ENCODE results near the gene E2F4.

Gene E2F4

DNA sequence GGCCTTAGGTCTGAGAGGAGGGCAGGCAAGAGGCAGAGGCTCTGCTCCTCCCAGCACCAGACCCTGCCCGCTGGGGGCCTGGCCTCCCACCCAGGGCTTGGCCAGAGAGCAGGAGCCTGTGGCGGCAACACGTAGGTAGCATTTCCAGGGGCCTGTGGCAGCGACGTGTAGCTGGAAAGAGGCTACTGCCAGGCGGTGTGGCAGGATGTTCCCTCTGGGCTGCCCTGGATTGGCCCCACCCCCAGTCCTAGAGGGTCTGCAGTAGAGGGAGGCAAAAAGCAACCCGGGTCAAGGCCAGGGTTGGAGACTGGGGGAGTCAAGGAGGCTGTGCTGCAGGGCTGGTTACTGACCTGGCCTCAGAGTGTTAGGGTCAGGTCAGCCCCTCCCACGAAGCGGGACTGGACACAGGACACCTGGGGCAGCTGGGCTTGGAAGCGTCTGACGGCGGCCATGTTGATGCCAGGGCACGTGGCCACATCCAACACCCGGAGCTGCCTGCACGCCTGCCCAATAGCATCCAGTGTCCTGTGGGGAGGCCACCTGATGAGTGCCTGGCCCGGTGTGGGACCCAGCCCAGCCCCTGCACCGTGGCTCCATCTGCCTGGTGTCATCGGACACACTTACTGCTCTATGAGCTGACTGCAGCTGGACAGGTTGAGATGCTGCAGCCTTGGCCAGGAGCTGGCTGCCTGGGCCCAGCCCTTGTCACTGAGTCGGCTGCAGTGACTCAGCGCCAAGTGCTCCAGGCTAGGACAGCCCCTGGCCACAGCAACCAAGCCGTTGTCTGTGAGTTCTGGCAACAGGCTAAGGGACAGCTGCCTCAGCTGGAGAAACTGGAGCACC, 15.5 kb downstream of the E2F4 start:
- Histone ChIP-seq H3K27ac (no peak overlapping the region), H3K36me3 (peaks cover 64% of the 10 kb centered on the region), H3K27me3 (no peaks in the 10 kb centered on the region), H3K4me1 (ENCODE audit: control insufficient read depth in 1 of 2, insufficient read depth in 1 of 2, low read depth in 1 of 2, low read length in 1 of 2) (no peaks in the 10 kb centered on the region), H3K4me3 (ENCODE audit: low read depth in 1 of 2, low read length in 1 of 2) (no peak overlapping the region), H3K9me3 (no peaks in the 10 kb centered on the region)
- TF ChIP-seq, protein P1, sequence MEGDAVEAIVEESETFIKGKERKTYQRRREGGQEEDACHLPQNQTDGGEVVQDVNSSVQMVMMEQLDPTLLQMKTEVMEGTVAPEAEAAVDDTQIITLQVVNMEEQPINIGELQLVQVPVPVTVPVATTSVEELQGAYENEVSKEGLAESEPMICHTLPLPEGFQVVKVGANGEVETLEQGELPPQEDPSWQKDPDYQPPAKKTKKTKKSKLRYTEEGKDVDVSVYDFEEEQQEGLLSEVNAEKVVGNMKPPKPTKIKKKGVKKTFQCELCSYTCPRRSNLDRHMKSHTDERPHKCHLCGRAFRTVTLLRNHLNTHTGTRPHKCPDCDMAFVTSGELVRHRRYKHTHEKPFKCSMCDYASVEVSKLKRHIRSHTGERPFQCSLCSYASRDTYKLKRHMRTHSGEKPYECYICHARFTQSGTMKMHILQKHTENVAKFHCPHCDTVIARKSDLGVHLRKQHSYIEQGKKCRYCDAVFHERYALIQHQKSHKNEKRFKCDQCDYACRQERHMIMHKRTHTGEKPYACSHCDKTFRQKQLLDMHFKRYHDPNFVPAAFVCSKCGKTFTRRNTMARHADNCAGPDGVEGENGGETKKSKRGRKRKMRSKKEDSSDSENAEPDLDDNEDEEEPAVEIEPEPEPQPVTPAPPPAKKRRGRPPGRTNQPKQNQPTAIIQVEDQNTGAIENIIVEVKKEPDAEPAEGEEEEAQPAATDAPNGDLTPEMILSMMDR (IDR thresholded peaks at IDR 0.05) = no peak

DNA sequence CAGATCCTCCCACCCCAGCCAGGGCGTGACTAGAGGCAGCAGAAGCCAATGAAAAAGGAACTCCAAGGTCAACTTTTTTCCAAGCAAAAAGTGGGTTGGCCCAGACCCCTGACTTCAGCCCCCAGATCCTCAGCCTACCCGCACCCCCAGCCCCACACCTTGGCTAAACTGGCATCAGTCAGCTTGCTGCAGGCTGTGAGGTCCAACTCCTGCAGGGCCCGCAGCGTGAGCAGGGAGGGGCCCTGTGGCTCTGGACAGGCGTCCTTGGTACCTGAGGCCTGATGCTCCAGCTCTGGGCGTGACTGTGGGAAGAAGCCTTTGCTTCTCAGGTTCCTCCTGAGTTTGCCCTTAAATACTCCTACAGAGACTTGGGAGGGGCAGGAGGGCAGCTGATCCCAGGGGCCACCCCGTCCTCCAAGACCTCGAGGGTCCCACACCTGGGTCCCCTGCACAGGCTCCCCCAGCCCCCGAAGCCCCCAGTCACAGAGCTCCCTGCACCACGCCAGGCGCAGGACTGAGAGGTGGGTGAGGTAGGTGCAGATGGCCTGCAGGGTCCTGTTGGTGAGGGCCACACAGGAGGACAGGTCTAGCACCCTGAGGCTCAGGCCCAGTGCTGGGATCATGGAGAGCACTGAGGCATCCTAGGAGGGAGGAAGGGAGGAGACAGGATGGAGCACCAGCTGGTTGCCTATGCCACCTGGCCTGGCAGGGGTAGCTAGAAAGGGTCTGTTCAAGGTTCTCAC, 16.4 kb downstream of the E2F4 start:
- H3K4me1 ChIP-seq (ENCODE audit: control insufficient read depth in 1 of 2, insufficient read depth in 1 of 2, low read depth in 1 of 2, low read length in 1 of 2) = peaks cover 7 to 8% of the 10 kb centered on the region in 2 experiments
- no peak overlapping the region for H3K4me3 ChIP-seq (ENCODE audit: low read depth in 1 of 2, low read length in 1 of 2)
- H3K27ac ChIP-seq = no peak overlapping the region
- H3K36me3 ChIP-seq = peaks cover 55% of the 10 kb centered on the region
- TF ChIP-seq, protein P1 (IDR thresholded peaks at IDR 0.05) = no peak
- no peaks in the 10 kb centered on the region for H3K9me3 ChIP-seq
- no peaks in the 10 kb centered on the region for H3K27me3 ChIP-seq

DNA sequence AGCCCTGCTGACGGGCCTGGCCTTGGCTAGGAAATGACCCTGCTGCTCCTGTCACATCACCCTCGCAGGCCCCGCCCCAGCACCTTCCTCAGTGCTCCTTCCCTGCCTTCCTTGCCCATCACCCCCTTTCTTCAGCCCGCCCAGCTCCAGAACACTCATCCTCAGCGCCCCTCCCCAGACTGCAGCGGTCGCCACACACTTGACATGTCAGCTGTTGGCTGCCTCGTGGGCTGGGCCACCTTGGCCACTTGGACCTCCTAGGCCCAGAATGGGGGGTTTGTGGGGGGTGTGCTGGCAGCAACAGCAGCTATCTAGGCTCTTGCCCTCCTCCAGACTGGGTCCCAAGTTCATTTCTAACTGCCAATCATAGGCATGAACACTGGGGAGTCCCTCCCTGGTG, 17.6 kb downstream of the E2F4 start:
- H3K27ac ChIP-seq = no peak overlapping the region

DNA sequence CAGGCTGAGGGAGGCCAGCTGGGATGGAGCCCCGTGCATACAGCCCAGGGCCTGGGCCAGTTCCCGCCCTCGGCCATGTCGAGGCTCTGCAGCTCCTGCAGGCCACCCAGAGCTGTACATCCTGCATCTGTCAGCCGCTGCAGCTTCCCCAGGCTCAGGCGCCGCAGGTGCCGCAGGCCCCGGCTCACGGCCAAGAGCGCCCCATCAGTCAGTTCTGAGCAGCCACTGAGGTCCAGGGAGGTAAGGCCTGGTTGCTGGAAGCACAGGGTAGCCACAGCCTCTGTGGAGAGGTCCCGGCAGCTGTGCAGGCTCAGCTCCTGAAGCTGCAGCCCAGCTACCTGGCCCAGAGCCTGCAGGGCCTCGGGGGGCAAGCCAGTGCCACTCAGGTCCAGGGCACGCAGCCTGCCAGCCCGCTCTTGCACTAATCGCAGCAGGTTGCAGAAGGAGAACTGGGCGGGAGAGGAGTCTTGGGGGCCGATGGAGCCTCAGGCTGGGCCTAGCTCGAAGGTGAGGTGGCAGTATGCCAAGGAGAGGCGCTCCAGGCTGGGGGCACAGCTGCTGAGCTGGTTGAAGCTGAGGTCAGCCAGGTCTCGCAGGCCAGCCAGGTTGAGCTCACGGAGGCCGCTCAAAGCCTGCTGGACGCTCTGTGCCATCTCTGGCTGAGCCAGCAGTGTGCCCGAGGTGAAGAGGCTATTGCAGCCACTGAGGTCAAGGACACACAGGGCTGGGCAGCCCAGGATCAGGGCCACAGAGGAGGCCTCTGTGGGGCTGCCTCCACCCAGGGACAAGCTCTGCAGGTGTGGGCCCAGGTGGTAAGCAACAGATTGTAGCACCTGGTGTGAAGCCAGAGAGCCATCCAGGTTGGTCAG, 18.3 kb downstream of the E2F4 start:
- H3K36me3 ChIP-seq = peaks cover 40% of the 10 kb centered on the region
- no peak overlapping the region for H3K4me3 ChIP-seq (ENCODE audit: low read depth in 1 of 2, low read length in 1 of 2)
- peaks cover 9% of the 10 kb centered on the region in 2 experiments for H3K4me1 ChIP-seq (ENCODE audit: control insufficient read depth in 1 of 2, insufficient read depth in 1 of 2, low read depth in 1 of 2, low read length in 1 of 2)
- H3K27ac ChIP-seq = no peak overlapping the region
- TF ChIP-seq, protein P1 (IDR thresholded peaks at IDR 0.05) = no peak
- H3K9me3 ChIP-seq = no peaks in the 10 kb centered on the region
- H3K27me3 ChIP-seq = no peaks in the 10 kb centered on the region

More for the DNA sequence above, 17.6 kb downstream of the E2F4 start:
- H3K36me3 ChIP-seq = peaks cover 43% of the 10 kb centered on the region
- H3K9me3 ChIP-seq = no peaks in the 10 kb centered on the region
- H3K4me1 ChIP-seq (ENCODE audit: control insufficient read depth in 1 of 2, insufficient read depth in 1 of 2, low read depth in 1 of 2, low read length in 1 of 2) = peaks cover 9% of the 10 kb centered on the region in 2 experiments
- H3K4me3 ChIP-seq (ENCODE audit: low read depth in 1 of 2, low read length in 1 of 2) = no peak overlapping the region
- TF ChIP-seq, protein P1 (IDR thresholded peaks at IDR 0.05) = no peak
- no peaks in the 10 kb centered on the region for H3K27me3 ChIP-seq

DNA sequence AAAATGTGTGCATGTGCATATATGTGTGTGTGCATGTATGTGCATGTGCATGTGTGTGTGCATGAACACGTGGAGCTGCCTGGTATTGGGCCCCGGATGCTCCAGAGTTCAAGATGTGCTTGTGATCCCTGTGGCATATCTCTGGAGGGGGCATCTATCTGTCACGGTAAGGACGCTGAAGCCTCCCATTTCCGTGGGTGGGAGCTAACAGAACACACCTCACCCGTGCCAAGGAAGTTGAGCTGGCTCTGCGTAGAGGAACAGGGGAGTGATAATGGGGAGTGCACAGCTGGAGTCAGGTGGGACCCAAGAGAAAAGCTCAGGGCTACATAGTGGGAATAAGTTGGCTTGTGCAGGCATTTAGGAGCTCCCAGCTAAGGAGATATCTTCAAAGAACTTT, 19.7 kb downstream of the E2F4 start:
- TF ChIP-seq, protein P1 (IDR thresholded peaks at IDR 0.05) = no peak
- Histone ChIP-seq H3K27ac (no peak overlapping the region), H3K4me3 (ENCODE audit: low read depth in 1 of 2, low read length in 1 of 2) (no peak overlapping the region), H3K4me1 (ENCODE audit: control insufficient read depth in 1 of 2, insufficient read depth in 1 of 2, low read depth in 1 of 2, low read length in 1 of 2) (peaks cover 14 to 15% of the 10 kb centered on the region in 2 experiments), H3K9me3 (no peaks in the 10 kb centered on the region), H3K27me3 (no peaks in the 10 kb centered on the region), H3K36me3 (peaks cover 27% of the 10 kb centered on the region)
